NB4 (cell line): ENCODE data around the gene NUP210.

Experiments used
- DNase-seq: peaks from one replicate; pipeline ENCODE4 v3.0.0; 2010; ENCODE audit warnings: low read depth
- H3K4me3 ChIP-seq: one replicate; pipeline ENCODE4 v1.5.1; 2011; ENCODE audit warnings: mild to moderate bottlenecking, low read depth, low read length, moderate library complexity
- MAX ChIP-seq: IDR thresholded peaks from 2 replicates; pipeline ENCODE4 v1.6.1; 2011; ENCODE audit warnings: low read depth, low read length
- MYC ChIP-seq: IDR thresholded peaks from 2 replicates; pipeline ENCODE4 v1.6.1; 2011; ENCODE audit warnings: low read depth, low read length
- POLR2A ChIP-seq: IDR thresholded peaks from 2 replicates; pipeline ENCODE4 v1.6.1; 2011; ENCODE audit warnings: mild to moderate bottlenecking; ENCODE audit not compliant: insufficient read length; ENCODE audit errors: extremely low read depth
- TF ChIP-seq, protein P1 (sequence below): IDR thresholded peaks from one replicate; pipeline ENCODE4 v1.5.1; 2012; ENCODE audit warnings: low read depth, low read length

NUP210 gene

DNA sequence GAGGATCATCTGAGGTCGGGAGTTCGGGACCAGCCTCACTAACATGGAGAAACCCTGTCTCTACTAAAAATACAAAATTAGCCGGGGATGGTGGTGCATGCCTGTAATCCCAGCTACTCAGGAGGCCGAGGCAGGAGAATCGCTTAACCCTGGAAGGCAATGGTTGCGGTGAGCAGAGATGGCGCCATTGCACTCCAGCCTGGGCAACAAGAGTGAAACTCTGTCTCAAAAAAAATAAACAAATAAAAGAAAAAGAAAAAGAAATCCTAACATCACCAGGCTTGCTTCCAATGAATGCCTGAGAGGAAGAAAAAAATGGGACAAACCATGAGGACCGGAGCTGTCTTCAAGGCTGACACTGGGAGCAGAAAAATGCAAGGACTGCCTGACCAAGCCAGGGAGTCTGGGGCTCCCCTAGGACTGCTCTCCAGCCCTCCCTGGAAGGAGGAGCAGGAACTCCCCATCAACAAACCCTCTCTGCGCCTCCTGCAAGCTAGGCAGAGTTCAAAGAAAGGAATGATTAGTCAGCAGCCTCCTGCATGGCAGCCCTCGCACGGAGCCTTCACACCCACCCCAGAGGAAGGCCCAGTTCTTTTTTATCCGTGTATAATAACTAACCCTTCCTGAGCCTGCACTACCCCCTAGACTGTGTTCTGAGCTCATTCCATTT is 55.4 kb downstream of the NUP210 start:
- H3K4me3 ChIP-seq = no peak overlapping the region
- TF ChIP-seq, protein P1, sequence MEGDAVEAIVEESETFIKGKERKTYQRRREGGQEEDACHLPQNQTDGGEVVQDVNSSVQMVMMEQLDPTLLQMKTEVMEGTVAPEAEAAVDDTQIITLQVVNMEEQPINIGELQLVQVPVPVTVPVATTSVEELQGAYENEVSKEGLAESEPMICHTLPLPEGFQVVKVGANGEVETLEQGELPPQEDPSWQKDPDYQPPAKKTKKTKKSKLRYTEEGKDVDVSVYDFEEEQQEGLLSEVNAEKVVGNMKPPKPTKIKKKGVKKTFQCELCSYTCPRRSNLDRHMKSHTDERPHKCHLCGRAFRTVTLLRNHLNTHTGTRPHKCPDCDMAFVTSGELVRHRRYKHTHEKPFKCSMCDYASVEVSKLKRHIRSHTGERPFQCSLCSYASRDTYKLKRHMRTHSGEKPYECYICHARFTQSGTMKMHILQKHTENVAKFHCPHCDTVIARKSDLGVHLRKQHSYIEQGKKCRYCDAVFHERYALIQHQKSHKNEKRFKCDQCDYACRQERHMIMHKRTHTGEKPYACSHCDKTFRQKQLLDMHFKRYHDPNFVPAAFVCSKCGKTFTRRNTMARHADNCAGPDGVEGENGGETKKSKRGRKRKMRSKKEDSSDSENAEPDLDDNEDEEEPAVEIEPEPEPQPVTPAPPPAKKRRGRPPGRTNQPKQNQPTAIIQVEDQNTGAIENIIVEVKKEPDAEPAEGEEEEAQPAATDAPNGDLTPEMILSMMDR = no peak
- no peak for TF ChIP-seq MYC
- TF ChIP-seq POLR2A = no peak
- TF ChIP-seq MAX = no peak
- no peak for DNase-seq

DNA sequence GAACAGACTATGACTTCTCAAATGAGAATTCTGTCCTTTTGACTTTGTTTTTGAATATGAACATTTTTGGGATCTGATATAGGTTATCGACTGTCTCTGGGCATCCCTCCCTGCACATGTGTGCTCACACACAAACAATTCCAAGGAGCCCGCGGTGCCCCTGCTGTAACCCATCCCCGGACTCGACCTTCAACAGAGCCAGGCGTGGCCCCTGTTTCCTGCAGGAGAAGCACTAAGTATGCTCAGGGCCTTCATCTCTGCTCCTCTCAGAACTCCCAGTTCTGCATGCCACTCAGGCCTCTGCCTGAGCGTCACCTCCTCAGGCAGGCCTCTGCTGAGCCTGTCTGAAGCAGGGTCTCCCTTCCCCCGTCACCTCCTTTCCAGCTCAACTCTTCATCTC is 57.6 kb downstream of the NUP210 start:
- TF ChIP-seq POLR2A (no peak), MAX (no peak), MYC (no peak)
- TF ChIP-seq, protein P1 = no peak
- no peak overlapping the region for H3K4me3 ChIP-seq
- no peak for DNase-seq

GRCh38 chr3:13359916-13360315 is 60.2 kb downstream of the NUP210 start:
- H3K4me3 ChIP-seq = no peak overlapping the region
- DNase-seq = no peak
- no peak for TF ChIP-seq MAX

- DNase-seq = no peak
- TF ChIP-seq POLR2A = no peak
- no peak for TF ChIP-seq MYC
- no peak for TF ChIP-seq MAX
- TF ChIP-seq, protein P1 = no peak
- no peak overlapping the region for H3K4me3 ChIP-seq
Observed at GRCh38 chr3:13358643-13359042, 61.5 kb downstream of the NUP210 start.

DNA sequence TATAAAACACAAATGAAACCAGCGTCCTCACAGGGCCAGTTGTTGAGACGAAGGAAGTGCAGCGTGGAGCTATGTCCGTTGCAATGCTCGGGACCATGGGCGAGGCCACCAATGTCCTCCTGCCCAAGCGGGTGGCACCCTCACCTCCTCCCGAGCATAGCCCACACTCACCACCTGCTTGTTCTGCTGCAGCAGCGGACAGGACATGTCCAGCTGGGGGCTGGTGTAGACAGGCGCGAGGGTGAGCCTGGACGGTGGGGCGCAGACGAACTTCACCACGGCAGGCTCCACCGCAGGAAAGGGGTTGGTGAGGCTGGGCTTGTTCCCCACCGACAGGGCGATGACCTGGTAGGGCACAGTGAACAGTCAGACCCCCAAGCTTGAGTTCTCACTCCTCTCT is 62.1 kb downstream of the NUP210 start:
- TF ChIP-seq MYC = no peak
- no peak for TF ChIP-seq POLR2A
- TF ChIP-seq MAX = no peak
- TF ChIP-seq, protein P1 = no peak
- H3K4me3 ChIP-seq = no peak overlapping the region
- DNase-seq = no peak

DNA sequence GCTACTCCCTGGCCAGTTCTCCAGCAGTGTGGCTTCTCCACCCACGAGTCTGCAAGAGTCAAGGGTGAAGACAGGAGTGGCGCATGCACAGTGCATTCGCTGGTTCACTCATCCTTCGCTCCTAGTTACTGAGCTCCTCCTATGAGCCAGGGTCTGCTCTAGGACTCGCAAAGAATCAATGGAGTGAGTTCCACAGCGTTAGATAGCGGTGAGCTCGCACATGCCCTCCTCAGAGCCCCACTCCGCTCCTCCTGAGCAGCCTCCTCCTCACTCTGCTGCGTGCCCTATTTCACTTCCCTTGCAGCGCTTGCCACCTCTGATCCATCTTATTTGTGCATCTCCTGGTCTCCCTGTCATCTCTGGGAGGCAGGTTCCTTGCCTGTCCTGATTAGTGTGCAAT is 63.0 kb downstream of the NUP210 start:
- no peak overlapping the region for H3K4me3 ChIP-seq
- no peak for TF ChIP-seq POLR2A
- TF ChIP-seq MYC = no peak
- TF ChIP-seq, protein P1 = no peak
- TF ChIP-seq MAX = no peak
- no peak for DNase-seq
